Naive B cell (primary cell): ENCODE data around the gene OR4K1. TPM values are rescaled to one million over a fixed set of nuclear protein-coding genes. Genes with fewer than 3 reads are reported as not detected.
"Not testable (repeated sequence)": the region's sequence is repeated elsewhere in the genome, so short reads cannot be mapped to it uniquely, and the experiment has no call there.

Source experiments
- ATAC-seq, 2 donors: fragments of 150-1000 bp; cut with Tn5 transposase; 2 replicates each; pipeline ENCODE4 v1.10.0; 2021; ENCODE audit warnings: low read depth in 2 of 2, mild to moderate bottlenecking in 2 of 2, moderate library complexity in 2 of 2
- DNase-seq: peaks from one replicate; pipeline ENCODE4 v3.0.0; 2022
- H3K27ac Mint-ChIP-seq, 6 donors: one replicate each; pipeline ENCODE4 v1.8.0; 2020 to 2022; ENCODE audit warnings: mild to moderate bottlenecking in 6 of 6, mixed read lengths in 6 of 6, moderate library complexity in 5 of 6, inconsistent platforms in 2 of 6
- H3K27me3 Mint-ChIP-seq, 3 donors: one replicate each; pipeline ENCODE4 v1.8.0; 2021 to 2022; ENCODE audit warnings: mixed read lengths in 3 of 3, mild to moderate bottlenecking in 1 of 3
- H3K36me3 Mint-ChIP-seq, 2 donors: one replicate each; pipeline ENCODE4 v1.8.0; 2020 to 2022; ENCODE audit warnings: mixed read lengths in 2 of 2, inconsistent platforms in 1 of 2, mild to moderate bottlenecking in 1 of 2
- H3K4me1 Mint-ChIP-seq, 3 donors: one replicate each; pipeline ENCODE4 v1.8.0; 2020 to 2022; ENCODE audit warnings: mixed read lengths in 3 of 3, inconsistent platforms in 1 of 3, mild to moderate bottlenecking in 1 of 3, moderate library complexity in 1 of 3
- H3K4me3 Mint-ChIP-seq, 8 donors: one replicate each; pipeline ENCODE4 v1.8.0; 2020 to 2022; ENCODE audit warnings: mild to moderate bottlenecking in 8 of 8, mixed read lengths in 8 of 8, moderate library complexity in 8 of 8, inconsistent platforms in 2 of 8
- H3K9me3 Mint-ChIP-seq, 7 donors: one replicate each; pipeline ENCODE4 v1.8.0; 2020 to 2022; ENCODE audit warnings: mixed read lengths in 7 of 7, mild to moderate bottlenecking in 5 of 7, inconsistent platforms in 2 of 7, moderate library complexity in 1 of 7
- polyA plus RNA-seq, 6 donors: library from polyadenylated mRNA; unstranded; fragments of 300-500 nt; fragmentation: Illumina TruSeq; gene quantifications; one replicate each; pipeline ENCODE4 v1.2.3, GENCODE V29; 2021; ENCODE audit warnings: low read depth in 6 of 6

Gene OR4K1
- polyA plus RNA-seq, 6 donors from 2014 or later: not detected

GRCh38 chr14:19969735-19970134 lies 39.0 kb downstream of the OR4K1 start:
- H3K36me3 Mint-ChIP-seq, H3K27me3 Mint-ChIP-seq, ATAC-seq, H3K4me3 Mint-ChIP-seq, H3K4me1 Mint-ChIP-seq, DNase-seq, H3K27ac Mint-ChIP-seq, H3K9me3 Mint-ChIP-seq: not testable (repeated sequence)

- no peak overlapping the region for H3K27ac Mint-ChIP-seq
- no peaks in the 10 kb centered on the region for H3K4me1 Mint-ChIP-seq
- peaks cover 0 to 2% (median 0%) of the 10 kb centered on the region in 3 donors for H3K27me3 Mint-ChIP-seq
- no peaks in the 10 kb centered on the region for H3K36me3 Mint-ChIP-seq
- H3K9me3 Mint-ChIP-seq: peaks cover 0 to 5% (median 0%) of the 10 kb centered on the region in 7 donors
- no peak overlapping the region for H3K4me3 Mint-ChIP-seq
- ATAC-seq: no peak
- DNase-seq: no peak
Observed at GRCh38 chr14:19974844-19975243, 44.1 kb downstream of the OR4K1 start.

GRCh38 chr14:19975291-19975690 lies 44.6 kb downstream of the OR4K1 start, which contains the start of gene OR4K15:
TSS of gene OR4K15 (plus strand) at chr14:19975591. CDS start at chr14:19975591, 0 bp downstream.
- H3K36me3 Mint-ChIP-seq: no peaks in the 10 kb centered on the region
- H3K27ac Mint-ChIP-seq: no peak within 1 kb of the TSS
- ATAC-seq (no peak), DNase-seq (no peak)
- H3K27me3 Mint-ChIP-seq: peaks cover 0 to 6% (median 0%) of the 10 kb centered on the region in 3 donors
- no peaks in the 10 kb centered on the region for H3K4me1 Mint-ChIP-seq
- H3K4me3 Mint-ChIP-seq: no peak within 1 kb of the TSS
- H3K9me3 Mint-ChIP-seq: peaks cover 0 to 5% (median 1%) of the 10 kb centered on the region in 7 donors

Other genes starting within 250 kb of the OR4K1 start
- gene OR11H2, start 217.0 kb upstream of the OR4K1 start, polyA plus RNA-seq: not detected
- not detected for gene OR4Q3, start 187.3 kb upstream of the OR4K1 start, polyA plus RNA-seq
- not detected for gene OR4M1, start 157.4 kb upstream of the OR4K1 start, polyA plus RNA-seq
- not detected for gene OR4N2, start 127.1 kb upstream of the OR4K1 start, polyA plus RNA-seq
- not detected for gene OR4K2, start 55.8 kb upstream of the OR4K1 start, polyA plus RNA-seq
- not detected for gene OR4K5, start 10.3 kb upstream of the OR4K1 start, polyA plus RNA-seq
- gene OR4K15, start 44.7 kb downstream of the OR4K1 start, polyA plus RNA-seq: not detected
- not detected for gene OR4Q2, start 71.2 kb downstream of the OR4K1 start, polyA plus RNA-seq
- gene OR4K14, start 88.4 kb downstream of the OR4K1 start, polyA plus RNA-seq: not detected
- gene OR4K13, start 105.1 kb downstream of the OR4K1 start, polyA plus RNA-seq: not detected
- gene OR4L1, start 129.1 kb downstream of the OR4K1 start, polyA plus RNA-seq: not detected
- not detected for gene OR4K17, start 179.8 kb downstream of the OR4K1 start, polyA plus RNA-seq
- gene OR4N5, start 207.9 kb downstream of the OR4K1 start, polyA plus RNA-seq: not detected